ENCODE results near the gene KIF21B.
"Not testable (repeated sequence)": the region's sequence is repeated elsewhere in the genome, so short reads cannot be mapped to it uniquely, and the experiment has no call there.

KIF21B gene

GRCh38 chr1:200945111-200945510 is 78.4 kb downstream of the KIF21B start:
- DNase-seq (ENCODE audit: low read depth, low spot score): no peak

GRCh38 chr1:200938955-200939354 is 84.6 kb downstream of the KIF21B start:
- DNase-seq (ENCODE audit: low read depth, low spot score): no peak

GRCh38 chr1:200935286-200935962 is 88.1 kb downstream of the KIF21B start:
- not testable (repeated sequence) for DNase-seq (ENCODE audit: low read depth, low spot score)

- no peak for DNase-seq (ENCODE audit: low read depth, low spot score)
Observed at GRCh38 chr1:200934676-200935245, 88.8 kb downstream of the KIF21B start.

GRCh38 chr1:200931776-200932175 is 91.7 kb downstream of the KIF21B start:
- DNase-seq (ENCODE audit: low read depth, low spot score): no peak

DNA sequence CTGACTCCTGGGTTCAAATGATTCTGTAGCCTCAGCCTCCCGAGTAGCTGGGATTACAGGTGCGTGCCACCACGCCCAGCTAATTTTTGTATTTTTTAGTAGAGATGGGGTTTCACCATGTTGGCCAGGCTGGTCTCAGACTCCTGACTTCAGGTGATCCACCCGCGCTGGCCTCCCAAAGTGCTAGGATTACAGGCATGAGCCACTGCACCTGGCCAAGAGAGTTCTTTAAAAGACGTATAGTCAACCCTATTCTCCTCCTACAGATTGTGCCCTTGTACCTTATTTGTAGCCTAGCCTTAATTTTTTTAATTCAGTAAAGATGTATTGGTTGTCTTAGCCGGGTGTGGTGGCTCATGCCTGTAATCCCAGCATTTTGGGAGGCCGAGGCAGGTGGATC is 93.2 kb downstream of the KIF21B start:
- DNase-seq (ENCODE audit: low read depth, low spot score): not testable (repeated sequence)

DNA sequence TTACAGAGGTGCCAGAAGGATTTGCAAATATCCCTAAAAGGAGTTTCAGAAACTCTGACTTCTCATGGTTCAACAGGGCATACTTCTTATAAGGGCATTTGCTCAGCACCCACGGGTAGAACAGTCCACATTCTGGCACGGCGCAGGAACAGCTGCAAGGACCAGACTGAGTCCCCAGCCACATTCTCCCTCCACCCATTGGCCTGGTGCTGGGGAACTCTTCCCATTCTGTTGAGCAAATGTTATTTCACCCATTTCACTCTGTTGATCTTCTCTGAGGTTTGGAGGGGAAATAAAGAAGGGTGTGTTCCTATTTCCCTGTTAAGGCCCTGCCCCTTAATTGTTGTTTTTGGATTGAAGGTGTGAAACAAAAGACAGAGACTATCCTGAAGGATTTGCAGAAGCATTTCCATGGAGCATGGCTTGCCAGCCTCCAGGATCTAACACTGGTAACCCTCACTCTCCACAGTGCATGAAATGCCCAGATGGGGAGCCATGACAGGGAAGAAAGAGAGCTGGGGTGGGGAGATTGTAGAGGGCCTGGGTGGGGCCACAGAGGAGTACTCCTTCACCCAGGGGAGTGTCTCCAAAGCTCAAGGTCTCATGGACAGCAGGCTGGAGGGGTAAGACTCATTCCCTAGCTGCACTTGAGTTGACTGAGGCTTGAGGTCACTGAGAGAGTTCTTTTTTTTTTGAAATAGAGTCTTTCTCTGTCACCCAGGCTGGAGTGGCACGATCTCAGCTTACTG is 93.8 kb downstream of the KIF21B start:
- no peak for DNase-seq (ENCODE audit: low read depth, low spot score)

GRCh38 chr1:200925831-200926230 is 97.7 kb downstream of the KIF21B start:
- no peak for DNase-seq (ENCODE audit: low read depth, low spot score)

- no peak for DNase-seq (ENCODE audit: low read depth, low spot score)
Observed at GRCh38 chr1:200923601-200924000, 99.9 kb downstream of the KIF21B start.

- no peak for DNase-seq (ENCODE audit: low read depth, low spot score)
Observed at GRCh38 chr1:200922406-200922805, 101.1 kb downstream of the KIF21B start.

- no peak for DNase-seq (ENCODE audit: low read depth, low spot score)
Observed at GRCh38 chr1:200921571-200922110, 101.9 kb downstream of the KIF21B start.
